GM12865 (cell line): Measurements from ENCODE around the gene ULBP2.
"Not testable (repeated sequence)": the region's sequence is repeated elsewhere in the genome, so short reads cannot be mapped to it uniquely, and the experiment has no call there.

ENCODE experiments used
- DNase-seq: peaks from one replicate; pipeline ENCODE4 v3.0.0; 2010; ENCODE audit warnings: low read depth
- H3K4me3 ChIP-seq: 2 replicates; pipeline ENCODE4 v1.5.1; 2011; ENCODE audit warnings: mild to moderate bottlenecking, low read depth, low read length, control low read depth
- CTCF ChIP-seq: IDR thresholded peaks from 2 replicates; pipeline ENCODE4 v1.5.1; 2011; ENCODE audit warnings: low read length, control low read depth, low read depth, inconsistent platforms; ENCODE audit not compliant: insufficient read depth; ENCODE audit errors: missing control alignments

Gene ULBP2

DNA sequence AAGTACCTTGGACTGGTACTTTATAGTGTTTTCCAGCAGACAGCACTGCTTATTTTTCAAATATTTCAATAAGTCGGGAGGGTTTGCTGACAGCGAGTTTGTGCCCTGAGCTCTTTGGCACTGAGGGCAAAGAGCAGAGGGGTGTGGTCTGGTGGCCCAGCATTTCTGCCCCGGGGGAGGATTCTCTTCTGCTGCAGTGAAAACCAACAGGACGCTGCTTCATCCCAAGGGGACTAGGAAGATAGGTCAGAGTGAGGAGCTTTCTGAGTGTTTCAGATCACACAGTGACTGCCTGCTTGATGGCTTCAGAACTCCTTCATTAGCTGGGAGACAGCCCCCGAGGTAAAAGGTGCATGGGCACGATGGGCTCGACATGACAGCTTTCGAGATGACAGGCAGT, 8.6 kb downstream of the ULBP2 start:
- H3K4me3 ChIP-seq, result no peak overlapping the region
- no peak for TF ChIP-seq CTCF
- no peak for DNase-seq

DNA sequence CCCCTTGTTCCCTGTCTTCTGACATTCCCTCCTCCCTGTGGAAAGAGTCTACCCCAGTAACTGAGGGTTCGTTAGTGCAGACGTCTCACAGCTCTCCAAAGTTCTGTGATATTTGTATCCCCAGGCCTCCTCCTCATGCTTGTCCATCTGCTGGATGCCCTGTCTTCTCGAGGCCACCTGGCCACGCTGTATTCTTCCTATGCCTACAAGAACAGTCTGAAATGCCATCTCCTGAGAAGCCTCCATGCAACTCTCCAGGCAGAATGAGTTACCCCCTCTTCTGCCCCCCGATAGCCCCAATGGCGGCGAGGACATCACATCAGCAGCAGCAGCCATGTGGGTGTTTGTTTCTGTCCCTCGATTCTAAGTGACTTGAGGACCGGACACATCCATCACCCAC, 9.3 kb downstream of the ULBP2 start:
- DNase-seq, result no peak
- no peak for TF ChIP-seq CTCF
- no peak overlapping the region for H3K4me3 ChIP-seq

DNA sequence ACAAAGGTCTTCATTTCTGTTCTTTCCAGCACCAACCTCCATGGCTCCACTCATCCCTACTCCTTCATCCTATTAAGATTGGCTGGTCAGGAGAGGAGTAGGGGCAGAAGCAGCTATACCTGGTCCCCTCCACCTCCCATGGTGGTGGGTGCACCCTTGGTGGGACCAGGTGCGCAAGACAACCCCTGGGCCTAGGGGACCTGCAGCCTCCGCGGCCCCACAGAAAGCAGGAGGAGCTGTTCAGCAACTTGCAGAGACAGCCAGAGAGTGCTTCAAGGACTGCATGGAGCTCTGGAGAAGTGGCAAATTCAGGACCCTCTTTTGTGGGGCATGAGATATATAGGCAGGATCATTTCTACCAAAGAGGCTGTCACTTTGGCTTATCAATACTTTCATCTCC, 9.8 kb downstream of the ULBP2 start:
- no peak for TF ChIP-seq CTCF
- H3K4me3 ChIP-seq, result no peak overlapping the region
- no peak for DNase-seq

GRCh38 chr6:149953390-149953789, 11.6 kb downstream of the ULBP2 start:
- not testable (repeated sequence) for DNase-seq, H3K4me3 ChIP-seq

DNA sequence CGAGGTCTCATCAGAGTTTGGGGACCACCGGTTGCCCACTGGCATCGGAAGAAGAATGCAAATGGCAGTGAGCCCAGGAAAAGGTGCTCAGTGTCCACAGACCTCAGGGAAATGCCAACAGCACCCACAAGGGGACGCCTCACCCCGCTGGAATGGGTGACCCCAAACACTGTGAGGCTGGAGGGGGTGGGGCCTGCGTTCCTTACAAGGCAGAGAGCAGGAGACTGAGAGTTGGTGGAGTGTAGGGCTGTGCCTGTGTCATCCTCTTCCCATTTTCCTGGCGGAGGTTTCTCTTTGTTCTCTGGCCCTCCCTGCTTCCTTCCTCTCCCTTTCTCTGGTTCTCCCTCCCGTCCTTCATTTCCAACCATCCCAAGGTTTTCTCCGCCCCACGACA, 12.1 kb downstream of the ULBP2 start:
- DNase-seq, H3K4me3 ChIP-seq: not testable (repeated sequence)

DNA sequence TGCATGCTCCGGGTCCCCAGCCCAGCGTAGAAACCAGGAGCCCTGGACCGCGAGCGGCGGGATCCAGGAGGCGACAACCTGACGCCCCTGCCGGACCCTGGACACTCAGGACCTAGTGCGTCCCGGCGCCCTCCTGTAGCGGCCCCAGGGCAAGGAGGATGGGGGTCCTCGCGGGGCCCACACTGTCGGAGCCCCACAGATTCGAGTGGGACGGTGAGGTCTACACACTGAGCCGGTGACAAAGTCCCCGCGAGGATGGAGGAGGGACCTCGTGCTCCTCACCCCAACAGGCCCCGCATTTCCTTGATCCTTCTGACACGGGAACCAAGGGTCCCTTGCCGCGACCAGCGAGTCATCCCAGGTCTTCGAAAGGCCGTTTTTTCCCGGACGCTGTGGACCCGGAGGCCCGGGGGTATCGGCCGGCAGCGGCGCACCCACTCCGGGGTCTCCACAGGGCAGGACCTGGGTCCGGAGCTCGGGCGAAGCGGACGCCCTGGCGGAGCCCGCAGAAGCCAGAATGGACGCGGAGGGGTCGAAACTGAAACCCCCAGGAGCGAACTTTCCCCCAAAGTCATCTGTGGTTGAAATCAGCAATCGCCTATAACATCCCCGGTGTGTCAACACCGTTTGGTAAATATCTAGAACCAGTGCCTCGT, 12.6 kb downstream of the ULBP2 start:
- not testable (repeated sequence) for H3K4me3 ChIP-seq, DNase-seq

DNA sequence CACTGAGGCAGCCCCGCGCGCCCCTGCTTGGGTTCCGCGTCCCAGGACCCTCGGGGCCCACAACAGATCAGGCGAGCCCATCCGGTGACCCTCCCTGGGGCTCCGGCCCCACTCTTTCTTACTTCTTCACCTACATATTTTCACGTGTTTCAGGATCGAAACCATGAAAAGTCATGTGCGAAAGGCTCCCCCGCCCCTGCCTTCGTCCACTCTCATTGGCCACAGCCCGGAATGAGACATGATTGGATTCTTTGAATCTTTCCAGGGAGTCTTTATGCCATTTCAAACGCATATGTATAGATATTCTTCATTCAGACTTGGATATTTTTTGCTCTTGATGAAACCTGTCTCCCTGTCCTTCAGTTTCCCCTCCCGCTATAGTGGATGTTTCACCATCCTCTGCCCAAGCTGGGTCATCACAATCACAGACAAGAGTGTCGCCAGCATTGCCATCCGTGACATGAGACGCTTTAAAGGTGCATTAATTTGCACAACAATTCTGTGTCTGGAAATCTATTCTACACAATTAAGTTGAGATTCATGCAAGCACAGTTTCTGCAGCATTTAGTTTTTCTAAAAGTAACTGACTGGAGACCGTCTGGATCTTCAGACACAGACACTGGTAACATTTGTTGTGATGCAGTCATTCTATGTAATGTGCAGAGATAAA, 13.3 kb downstream of the ULBP2 start:
- H3K4me3 ChIP-seq, DNase-seq: not testable (repeated sequence)

- H3K4me3 ChIP-seq, DNase-seq: not testable (repeated sequence)
Observed at GRCh38 chr6:149955654-149956317, 14.0 kb downstream of the ULBP2 start.

- H3K4me3 ChIP-seq, DNase-seq: not testable (repeated sequence)
Observed at GRCh38 chr6:149958124-149958523, 16.3 kb downstream of the ULBP2 start.

DNA sequence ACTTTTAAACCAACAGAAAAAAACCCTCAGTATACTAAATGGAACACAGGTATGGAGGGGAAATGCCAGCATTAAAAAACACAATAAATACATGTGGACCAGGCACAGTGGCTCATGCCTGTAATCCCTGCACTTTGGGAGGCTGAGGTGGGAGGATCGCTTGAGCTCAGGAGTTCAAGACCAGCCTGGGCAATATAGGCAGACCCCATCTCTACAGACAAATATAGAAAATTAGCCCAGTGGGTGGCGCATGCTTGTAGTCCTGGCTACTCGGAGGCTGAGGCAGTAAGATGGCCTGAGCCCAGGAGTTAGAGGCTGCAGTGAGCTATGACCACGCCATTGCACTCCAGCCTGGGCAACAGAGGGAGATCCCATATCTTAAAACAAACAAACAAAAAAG, 18.0 kb downstream of the ULBP2 start:
- DNase-seq, H3K4me3 ChIP-seq: not testable (repeated sequence)

DNA sequence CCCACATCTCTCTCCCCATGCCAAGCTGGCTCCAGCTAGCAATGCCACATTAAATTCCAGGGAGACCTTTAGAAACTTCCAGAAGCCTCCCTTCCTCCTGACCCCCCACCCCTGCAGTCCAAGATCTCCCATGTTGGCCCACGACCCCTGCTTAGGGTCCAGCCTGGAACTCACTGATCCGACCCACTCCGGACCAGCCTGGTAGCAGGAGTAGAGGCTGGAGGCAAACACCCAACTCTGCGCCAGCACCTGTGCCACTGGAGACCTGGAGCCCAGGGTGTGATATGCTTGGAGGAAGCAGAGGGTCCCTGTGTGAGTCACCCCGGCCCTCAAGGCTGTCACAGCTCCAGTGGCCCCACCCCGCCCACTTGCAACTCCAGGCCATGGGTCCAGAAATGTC, 18.7 kb downstream of the ULBP2 start:
- DNase-seq, result no peak
- TF ChIP-seq CTCF, result no peak
- no peak overlapping the region for H3K4me3 ChIP-seq
